Psoas muscle (tissue), 8 donors: ENCODE measurements around the gene SIRT2. TPM values are rescaled to one million over a fixed set of nuclear protein-coding genes. Genes with fewer than 3 reads are reported as not detected.

Source experiments
- ATAC-seq, 4 donors: fragments of 200-7000 bp; cut with Tn5 transposase; one replicate each; pipeline ENCODE4 v1.9.1; 2020; ENCODE audit warnings: moderate library complexity in 3 of 4, mild to moderate bottlenecking in 2 of 4
- DNase-seq, 2 donors: peaks; one replicate each; pipeline ENCODE4 v3.0.0-alpha.2; 2020
- H3K27ac ChIP-seq: fragments of 200-600 bp; one replicate; pipeline ENCODE4 v1.8.0; 2022
- H3K27me3 ChIP-seq, 3 donors: fragments of 200-600 bp in 1 of 3; one replicate each; pipeline versions ENCODE4 v1.6.1 to v1.8.0; 2013 to 2022; ENCODE audit warnings: low read length in 2 of 3, mild to moderate bottlenecking in 2 of 3, moderate library complexity in 1 of 3; ENCODE audit not compliant: insufficient read depth in 3 of 3
- H3K36me3 ChIP-seq, 2 donors: fragments of 200-600 bp in 1 of 2; one replicate each; pipeline versions ENCODE4 v1.6.1 to v1.8.0; 2013 to 2022; ENCODE audit warnings: low read depth in 1 of 2, mild to moderate bottlenecking in 1 of 2, moderate library complexity in 1 of 2; ENCODE audit not compliant: insufficient read depth in 1 of 2
- H3K4me1 ChIP-seq: fragments of 200-600 bp; one replicate; pipeline ENCODE4 v1.8.0; 2022
- H3K4me3 ChIP-seq: fragments of 200-600 bp; one replicate; pipeline ENCODE4 v1.8.0; 2022; ENCODE audit warnings: mild to moderate bottlenecking
- H3K9me3 ChIP-seq: fragments of 200-600 bp; one replicate; pipeline ENCODE4 v1.8.0; 2022
- WGBS, 3 donors: extraction: QIAGEN DNeasy Blood & Tissue Kit; methylation state at CpG; one replicate each; pipeline versions ENCODE4 v1.1.6 to v1.1.7; 2013; 5-methylcytosine and 5-hydroxymethylcytosine counted together
- intact Hi-C, 2 donors: fragments of 100-400 bp; cut with DNase I; formaldehyde crosslinking; loops; one replicate each; pipeline versions ENCODE4 v1.11.0 to v1.14.2; 2022
- polyA plus RNA-seq, 3 donors: library from polyadenylated mRNA; stranded (reverse); fragments of 200-250 nt; gene quantifications; one replicate each; pipeline ENCODE4 v1.2.3, GENCODE V29; 2013
- total RNA-seq, 4 donors: library from RNA; stranded (reverse); fragmentation: NEBNext Ultra II Directional in 2 of 4; extraction: Animal tissue kit (Norgen Biotek cat#: 25700) in 2 of 4; gene quantifications; one replicate each; pipeline versions ENCODE4 v1.2.1 to v1.2.4, GENCODE V29; 2021 to 2023
- TF ChIP-seq, protein P1 (sequence below): fragments of 200-600 bp; IDR thresholded peaks from one replicate; pipeline ENCODE4 v1.8.0; 2022; ENCODE audit warnings: antibody characterized with exemption
- donor health status: healthy with polysubstance abuse.
- donor health status: DM: no; HTN: no; CAD: no; lungs with moderate emphysema.
- donor health status: Bipolar disorder and iron deficiency.
- donor health status: healthy.
- donor health status: DM: yes; HTN: yes; CAD: no.
- donor health status: DM: no; HTN: no; CAD: no.
- donor health status: DM: no; HTN: no; CAD: no.
- donor health status: DM: yes; HTN: yes; CAD: no.

The SIRT2 gene
- total and polyA plus RNA-seq, 7 donors: 133 to 260 (median 156) TPM

DNA sequence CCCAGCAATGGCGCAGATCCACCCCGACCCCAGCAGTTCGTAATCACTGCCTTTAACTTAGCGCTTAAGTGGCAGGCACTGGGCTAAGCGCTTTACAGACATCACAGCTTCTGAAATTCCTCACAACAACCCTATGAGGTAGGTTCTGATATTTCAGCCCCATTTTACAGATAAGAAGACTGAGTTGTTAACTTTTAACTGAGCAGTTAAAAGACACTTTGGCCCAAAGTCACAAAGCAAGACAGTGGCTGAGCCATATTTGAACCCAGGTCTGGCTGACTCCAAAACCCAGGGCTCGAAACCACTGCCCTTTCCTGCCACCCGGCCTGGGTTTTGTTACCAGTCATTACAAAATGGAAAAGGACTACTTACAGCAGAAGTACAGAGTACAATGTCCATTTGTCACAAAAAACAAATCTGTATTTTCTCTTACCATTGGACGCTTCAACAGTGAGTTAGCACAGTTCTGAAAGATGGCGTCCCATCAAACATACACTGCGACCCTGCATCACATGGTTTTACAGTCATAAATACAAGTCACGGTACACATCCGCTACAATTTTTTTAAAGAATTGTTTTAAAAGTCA lies 58.1 kb downstream of the SIRT2 start:
- TF ChIP-seq, protein P1, sequence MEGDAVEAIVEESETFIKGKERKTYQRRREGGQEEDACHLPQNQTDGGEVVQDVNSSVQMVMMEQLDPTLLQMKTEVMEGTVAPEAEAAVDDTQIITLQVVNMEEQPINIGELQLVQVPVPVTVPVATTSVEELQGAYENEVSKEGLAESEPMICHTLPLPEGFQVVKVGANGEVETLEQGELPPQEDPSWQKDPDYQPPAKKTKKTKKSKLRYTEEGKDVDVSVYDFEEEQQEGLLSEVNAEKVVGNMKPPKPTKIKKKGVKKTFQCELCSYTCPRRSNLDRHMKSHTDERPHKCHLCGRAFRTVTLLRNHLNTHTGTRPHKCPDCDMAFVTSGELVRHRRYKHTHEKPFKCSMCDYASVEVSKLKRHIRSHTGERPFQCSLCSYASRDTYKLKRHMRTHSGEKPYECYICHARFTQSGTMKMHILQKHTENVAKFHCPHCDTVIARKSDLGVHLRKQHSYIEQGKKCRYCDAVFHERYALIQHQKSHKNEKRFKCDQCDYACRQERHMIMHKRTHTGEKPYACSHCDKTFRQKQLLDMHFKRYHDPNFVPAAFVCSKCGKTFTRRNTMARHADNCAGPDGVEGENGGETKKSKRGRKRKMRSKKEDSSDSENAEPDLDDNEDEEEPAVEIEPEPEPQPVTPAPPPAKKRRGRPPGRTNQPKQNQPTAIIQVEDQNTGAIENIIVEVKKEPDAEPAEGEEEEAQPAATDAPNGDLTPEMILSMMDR: no peak
- WGBS, 3 donors: 72 to 88% (median 77%) methylated on average over 12 of the region's 12 CpGs
- Histone ChIP-seq H3K4me1 (peaks cover 87% of the 10 kb centered on the region), H3K9me3 (no peaks in the 10 kb centered on the region), H3K27ac (peak overlapping the region; percentile 99), H3K36me3 (peaks cover 36 to 100% of the 10 kb centered on the region in 2 donors), H3K27me3 (no peaks in the 10 kb centered on the region), H3K4me3 (no peak overlapping the region)
- DNase-seq (peak in 1 of 2 donors; percentile 5), ATAC-seq (no peak)
- intact Hi-C loops: no loop called here

DNA sequence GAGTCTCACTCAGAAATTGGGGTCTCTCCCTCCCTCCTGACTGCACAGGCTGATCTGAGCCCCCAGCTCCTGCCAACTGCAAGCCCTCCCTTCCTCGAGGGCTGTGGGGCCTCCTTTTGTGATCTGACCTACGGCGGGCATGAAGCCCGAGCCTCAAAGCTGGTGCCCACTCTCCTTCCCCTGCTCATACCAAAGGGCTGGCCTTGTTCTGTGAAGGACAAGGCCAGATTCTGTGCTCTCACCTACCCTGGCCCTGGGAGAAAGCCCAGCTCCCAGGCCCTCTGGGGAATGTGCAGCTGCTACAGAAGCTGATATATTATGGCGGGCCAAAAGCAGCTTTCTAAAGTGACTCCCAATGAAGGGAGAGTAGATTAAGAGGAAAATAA lies 58.8 kb downstream of the SIRT2 start:
- DNase-seq: peak in 1 of 2 donors; percentile 70
- Histone ChIP-seq H3K27me3 (no peaks in the 10 kb centered on the region), H3K4me1 (peaks cover 89% of the 10 kb centered on the region), H3K4me3 (peak overlapping the region; percentile 19), H3K27ac (peak overlapping the region; percentile 99), H3K36me3 (peaks cover 34 to 100% of the 10 kb centered on the region in 2 donors), H3K9me3 (no peaks in the 10 kb centered on the region)
- 20 to 44% (median 25%) methylated on average over 5 of the region's 5 CpGs for WGBS, 3 donors
- peak; percentile 59 to 78 (median 70) for ATAC-seq
- intact Hi-C loops: no loop called here
- TF ChIP-seq, protein P1: no peak

DNA sequence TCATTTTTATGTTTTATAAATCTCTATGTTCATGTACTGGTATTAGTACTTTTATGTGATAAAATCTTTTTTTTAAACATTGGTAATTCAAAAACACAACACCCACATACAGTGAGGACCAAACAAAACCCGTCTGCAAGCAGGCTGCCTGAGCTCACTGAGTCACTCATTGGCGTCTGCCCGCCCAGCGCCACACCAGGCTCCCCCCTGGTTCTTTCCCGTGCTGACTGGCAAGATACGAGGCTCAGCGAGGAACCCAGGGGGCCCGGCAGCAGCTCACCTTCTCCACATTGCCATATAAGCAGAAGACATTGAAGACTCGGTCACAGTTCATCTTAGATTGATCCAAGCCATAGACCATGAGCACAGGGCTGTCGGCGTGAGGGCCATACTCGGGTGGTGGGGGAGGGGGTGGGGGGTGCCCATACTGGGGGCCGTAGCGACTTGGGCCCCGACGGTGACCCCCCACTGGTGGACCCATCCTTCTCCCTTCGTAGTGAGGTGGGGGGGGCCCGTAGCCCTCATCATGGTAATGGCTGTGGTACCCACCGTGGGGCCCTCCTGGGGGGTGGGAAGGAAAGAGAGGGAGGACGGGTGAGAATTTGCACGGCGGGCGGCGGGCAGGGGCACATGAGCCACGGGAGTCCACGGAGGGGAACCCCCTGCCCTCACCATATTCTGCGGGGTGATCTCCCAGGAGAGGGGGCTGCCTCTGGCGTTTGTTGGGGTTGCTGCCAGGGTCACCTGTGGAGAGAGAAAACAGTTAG lies 59.4 kb downstream of the SIRT2 start:
- peak overlapping the region; percentile 99 for H3K27ac ChIP-seq
- 55 to 64% (median 62%) methylated on average over 28 of the region's 28 CpGs for WGBS, 3 donors
- ATAC-seq: peak in 3 of 4 donors; percentile 25 to 48 (median 33)

DNA sequence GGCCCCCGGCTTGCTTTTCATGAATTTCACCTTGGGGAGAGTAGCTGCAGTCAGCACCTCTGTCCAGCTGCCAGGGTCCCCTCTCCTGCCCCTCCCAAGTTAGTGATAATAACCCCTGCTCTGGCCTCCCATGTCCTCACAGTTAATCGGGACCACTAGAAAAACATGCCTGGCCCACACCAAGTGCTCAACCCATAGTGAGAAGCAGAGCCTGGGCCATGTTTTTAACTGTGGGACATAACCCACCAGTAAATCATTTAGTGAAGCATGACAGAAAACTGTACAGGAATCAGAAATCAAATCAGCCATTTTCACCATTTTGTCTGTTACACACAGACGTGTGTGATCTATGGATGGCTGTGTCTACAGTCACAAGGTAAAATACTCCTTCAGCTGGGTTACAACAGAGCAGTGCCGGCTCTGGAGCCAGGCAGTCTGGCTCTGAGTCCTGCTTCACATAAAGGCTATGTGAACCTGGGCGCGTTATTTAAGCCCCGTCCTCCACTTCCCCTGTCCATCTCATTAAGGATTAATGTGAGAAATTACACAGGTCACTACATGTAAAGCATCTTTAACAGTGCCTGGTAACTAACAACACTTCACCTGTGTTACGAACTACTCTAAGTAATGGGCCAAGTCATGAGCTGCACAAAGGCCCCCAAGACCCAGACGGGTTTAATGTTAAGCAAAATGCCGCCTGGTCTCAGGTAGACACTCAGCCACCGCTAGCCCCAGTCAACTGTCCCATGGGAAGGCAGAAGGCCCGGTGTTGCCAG lies 60.2 kb downstream of the SIRT2 start:
- Histone ChIP-seq H3K9me3 (no peaks in the 10 kb centered on the region), H3K4me1 (peaks cover 87% of the 10 kb centered on the region), H3K27me3 (no peaks in the 10 kb centered on the region), H3K36me3 (peaks cover 31 to 87% of the 10 kb centered on the region in 2 donors), H3K4me3 (no peak overlapping the region), H3K27ac (peak overlapping the region; percentile 99)
- TF ChIP-seq, protein P1: no peak
- DNase-seq: peak in 1 of 2 donors; percentile 39
- 61 to 66% (median 64%) methylated on average over 12 of the region's 12 CpGs for WGBS, 3 donors
- intact Hi-C loops: loop anchor here in 1 of 2 donors (10.0 kb wide), 1 partner anchor 194 kb away; the partner anchor contains the start of gene ACTN4
- no peak for ATAC-seq

More for the DNA sequence above, 59.4 kb downstream of the SIRT2 start:
- Histone ChIP-seq H3K9me3 (no peaks in the 10 kb centered on the region), H3K27me3 (no peaks in the 10 kb centered on the region), H3K4me3 (peak overlapping the region; percentile 19), H3K4me1 (peaks cover 89% of the 10 kb centered on the region), H3K36me3 (peaks cover 34 to 96% of the 10 kb centered on the region in 2 donors)
- intact Hi-C loops: loop anchor here in 1 of 2 donors (10.0 kb wide), 1 partner anchor 195 kb away; the partner anchor contains the start of gene ACTN4
- peak in 1 of 2 donors; percentile 67 for DNase-seq
- TF ChIP-seq, protein P1: no peak
